Measurements from ENCODE around the gene RTN1.

DNA sequence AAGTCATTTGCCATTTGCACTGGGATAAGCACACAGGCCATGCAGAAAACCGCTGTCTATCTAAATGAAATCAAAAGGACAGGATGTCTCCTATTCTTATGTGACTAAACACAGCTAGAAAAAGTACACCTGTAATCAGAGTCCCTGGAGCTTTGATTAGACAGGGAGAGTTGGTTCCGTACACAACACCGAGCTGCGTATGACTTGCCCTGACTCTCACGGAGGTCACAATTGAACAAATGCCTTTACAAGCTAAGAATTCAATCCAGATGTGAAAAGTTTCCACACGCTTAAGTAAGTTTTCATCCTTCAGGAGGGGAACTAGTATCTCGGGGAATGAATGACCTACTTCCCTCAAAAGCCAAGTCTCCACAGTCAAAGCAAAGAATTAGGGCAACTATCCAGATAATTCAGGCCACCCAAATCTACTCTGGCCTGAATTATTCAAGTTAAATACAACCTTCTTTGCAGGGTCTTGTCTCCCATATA, 67.5 kb downstream of the RTN1 start:
- TF ChIP-seq, protein P1, sequence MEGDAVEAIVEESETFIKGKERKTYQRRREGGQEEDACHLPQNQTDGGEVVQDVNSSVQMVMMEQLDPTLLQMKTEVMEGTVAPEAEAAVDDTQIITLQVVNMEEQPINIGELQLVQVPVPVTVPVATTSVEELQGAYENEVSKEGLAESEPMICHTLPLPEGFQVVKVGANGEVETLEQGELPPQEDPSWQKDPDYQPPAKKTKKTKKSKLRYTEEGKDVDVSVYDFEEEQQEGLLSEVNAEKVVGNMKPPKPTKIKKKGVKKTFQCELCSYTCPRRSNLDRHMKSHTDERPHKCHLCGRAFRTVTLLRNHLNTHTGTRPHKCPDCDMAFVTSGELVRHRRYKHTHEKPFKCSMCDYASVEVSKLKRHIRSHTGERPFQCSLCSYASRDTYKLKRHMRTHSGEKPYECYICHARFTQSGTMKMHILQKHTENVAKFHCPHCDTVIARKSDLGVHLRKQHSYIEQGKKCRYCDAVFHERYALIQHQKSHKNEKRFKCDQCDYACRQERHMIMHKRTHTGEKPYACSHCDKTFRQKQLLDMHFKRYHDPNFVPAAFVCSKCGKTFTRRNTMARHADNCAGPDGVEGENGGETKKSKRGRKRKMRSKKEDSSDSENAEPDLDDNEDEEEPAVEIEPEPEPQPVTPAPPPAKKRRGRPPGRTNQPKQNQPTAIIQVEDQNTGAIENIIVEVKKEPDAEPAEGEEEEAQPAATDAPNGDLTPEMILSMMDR (IDR thresholded peaks at IDR 0.05; ENCODE audit: low read depth, low read length): no peak
- no peak for TF ChIP-seq EZH2phosphoT487 (IDR thresholded peaks at IDR 0.05; ENCODE audit: low read depth)

Measured in OCI-LY3 (cell line).